ENCODE results near the gene TMEM204.

TMEM204 gene

GRCh38 chr16:1496464-1496863 lies 37.0 kb upstream of the TMEM204 start:
- H3K9me3 ChIP-seq (ENCODE audit: insufficient read depth, low read length), result no peaks in the 10 kb centered on the region
- no peaks in the 10 kb centered on the region for H4K20me1 ChIP-seq (ENCODE audit: insufficient read depth, low read length)
- H3K79me2 ChIP-seq (ENCODE audit: low read length), result peaks cover 24% of the 10 kb centered on the region
- H3K27me3 ChIP-seq (ENCODE audit: low read depth, low read length), result no peaks in the 10 kb centered on the region
- no peak overlapping the region for H3K4me2 ChIP-seq (ENCODE audit: low read length)
- TF ChIP-seq EZH2phosphoT487 (IDR thresholded peaks at IDR 0.05; ENCODE audit: low read depth) (no peak), CTCF (IDR thresholded peaks at IDR 0.05; ENCODE audit: low read depth, low read length) (no peak)
- H3K4me3 ChIP-seq (ENCODE audit: low read length), result no peak overlapping the region
- H2AFZ ChIP-seq (ENCODE audit: low read depth, low read length), result no peak overlapping the region
- peaks cover 12% of the 10 kb centered on the region for H3K4me1 ChIP-seq (ENCODE audit: low read length)
- H3K9ac ChIP-seq (ENCODE audit: low read length), result no peak overlapping the region
- peaks cover 19% of the 10 kb centered on the region for H3K36me3 ChIP-seq (replicated peaks; ENCODE audit: low read depth, low read length)
- no peak overlapping the region for H3K27ac ChIP-seq (ENCODE audit: low read length)

- H3K79me2 ChIP-seq (ENCODE audit: low read length), result peaks cover 24% of the 10 kb centered on the region
- TF ChIP-seq CTCF (IDR thresholded peaks at IDR 0.05; ENCODE audit: low read depth, low read length) (no peak), EZH2phosphoT487 (IDR thresholded peaks at IDR 0.05; ENCODE audit: low read depth) (no peak)
- H3K4me2 ChIP-seq (ENCODE audit: low read length), result no peak overlapping the region
- H2AFZ ChIP-seq (ENCODE audit: low read depth, low read length), result no peak overlapping the region
- peaks cover 25% of the 10 kb centered on the region for H3K36me3 ChIP-seq (replicated peaks; ENCODE audit: low read depth, low read length)
- no peak overlapping the region for H3K9ac ChIP-seq (ENCODE audit: low read length)
- H3K4me1 ChIP-seq (ENCODE audit: low read length), result peaks cover 12% of the 10 kb centered on the region
- H3K27ac ChIP-seq (ENCODE audit: low read length), result no peak overlapping the region
- H3K9me3 ChIP-seq (ENCODE audit: insufficient read depth, low read length), result no peaks in the 10 kb centered on the region
- no peaks in the 10 kb centered on the region for H4K20me1 ChIP-seq (ENCODE audit: insufficient read depth, low read length)
- H3K4me3 ChIP-seq (ENCODE audit: low read length), result no peak overlapping the region
- H3K27me3 ChIP-seq (ENCODE audit: low read depth, low read length), result no peaks in the 10 kb centered on the region
These were observed 36.4 kb upstream of the TMEM204 start for GRCh38 chr16:1497014-1497598.

GRCh38 chr16:1498899-1499676 lies 34.4 kb upstream of the TMEM204 start:
- TF ChIP-seq CTCF (IDR thresholded peaks at IDR 0.05; ENCODE audit: low read depth, low read length) (no peak), EZH2phosphoT487 (IDR thresholded peaks at IDR 0.05; ENCODE audit: low read depth) (no peak)
- H3K36me3 ChIP-seq (replicated peaks; ENCODE audit: low read depth, low read length), result peaks cover 40% of the 10 kb centered on the region

GRCh38 chr16:1499756-1500464 lies 33.6 kb upstream of the TMEM204 start:
- no peak overlapping the region for H3K9ac ChIP-seq (ENCODE audit: low read length)
- H3K4me1 ChIP-seq (ENCODE audit: low read length), result no peaks in the 10 kb centered on the region
- H3K27me3 ChIP-seq (ENCODE audit: low read depth, low read length), result no peaks in the 10 kb centered on the region
- no peaks in the 10 kb centered on the region for H4K20me1 ChIP-seq (ENCODE audit: insufficient read depth, low read length)
- no peak overlapping the region for H3K4me2 ChIP-seq (ENCODE audit: low read length)
- H3K27ac ChIP-seq (ENCODE audit: low read length), result no peak overlapping the region
- H3K79me2 ChIP-seq (ENCODE audit: low read length), result peaks cover 8% of the 10 kb centered on the region; the same call in 1 of the 2 replicates
- peaks cover 37% of the 10 kb centered on the region for H3K36me3 ChIP-seq (replicated peaks; ENCODE audit: low read depth, low read length)
- TF ChIP-seq CTCF (IDR thresholded peaks at IDR 0.05; ENCODE audit: low read depth, low read length), result no peak
- no peak for TF ChIP-seq EZH2phosphoT487 (IDR thresholded peaks at IDR 0.05; ENCODE audit: low read depth)
- no peaks in the 10 kb centered on the region for H3K9me3 ChIP-seq (ENCODE audit: insufficient read depth, low read length)
- no peak overlapping the region for H2AFZ ChIP-seq (ENCODE audit: low read depth, low read length)
- H3K4me3 ChIP-seq (ENCODE audit: low read length), result no peak overlapping the region

More at GRCh38 chr16:1498899-1499676, 34.4 kb upstream of the TMEM204 start:
- H3K4me3 ChIP-seq (ENCODE audit: low read length), result no peak overlapping the region
- H3K27me3 ChIP-seq (ENCODE audit: low read depth, low read length), result no peaks in the 10 kb centered on the region
- no peak overlapping the region for H2AFZ ChIP-seq (ENCODE audit: low read depth, low read length)
- no peaks in the 10 kb centered on the region for H3K9me3 ChIP-seq (ENCODE audit: insufficient read depth, low read length)
- H3K4me2 ChIP-seq (ENCODE audit: low read length), result no peak overlapping the region
- H3K27ac ChIP-seq (ENCODE audit: low read length), result no peak overlapping the region
- H3K9ac ChIP-seq (ENCODE audit: low read length), result no peak overlapping the region
- H4K20me1 ChIP-seq (ENCODE audit: insufficient read depth, low read length), result no peaks in the 10 kb centered on the region
- H3K79me2 ChIP-seq (ENCODE audit: low read length), result peaks cover 16% of the 10 kb centered on the region
- peaks cover 5% of the 10 kb centered on the region for H3K4me1 ChIP-seq (ENCODE audit: low read length)
